Esophagus squamous epithelium (tissue), 4 donors: ENCODE results near the gene THAP5.

Source experiments
- POLR2A ChIP-seq, 4 donors: fragments of 450-650 bp; IDR thresholded peaks; one replicate each; pipeline ENCODE4 v1.6.1; 2017; ENCODE audit warnings: antibody characterized with exemption in 4 of 4, mild to moderate bottlenecking in 4 of 4, moderate library complexity in 3 of 4
- TF ChIP-seq, protein P1 (sequence below), 6 experiments: fragments of 450-650 bp in 4 of 6; fragments of 200-600 bp in 2 of 6; sonication (generic) in 2 of 6; IDR thresholded peaks; one replicate each; pipeline ENCODE4 v1.5.1; 2016 to 2019; ENCODE audit warnings: antibody characterized with exemption in 6 of 6, mild to moderate bottlenecking in 4 of 6, moderate library complexity in 4 of 6

DNA sequence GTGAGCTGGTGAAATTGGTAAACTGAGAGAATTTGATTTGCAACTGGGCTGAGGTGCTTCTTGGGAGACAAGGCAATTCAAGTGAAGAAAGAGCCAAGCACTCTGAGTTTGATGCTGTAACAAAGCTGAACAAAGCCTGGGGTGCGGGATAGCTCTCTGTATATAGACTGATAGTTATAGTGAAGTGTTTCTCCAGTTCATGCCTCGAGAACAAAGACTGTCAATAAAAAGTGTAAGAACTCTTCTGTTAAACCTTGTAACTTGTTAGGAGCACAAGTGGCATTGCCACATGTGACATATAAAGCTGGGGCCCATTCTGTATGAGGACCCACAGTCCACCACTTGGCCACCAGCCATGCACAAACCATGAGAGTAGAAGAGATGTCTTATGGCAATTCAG lies 32.3 kb downstream of the THAP5 start:
- TF ChIP-seq, protein P1, sequence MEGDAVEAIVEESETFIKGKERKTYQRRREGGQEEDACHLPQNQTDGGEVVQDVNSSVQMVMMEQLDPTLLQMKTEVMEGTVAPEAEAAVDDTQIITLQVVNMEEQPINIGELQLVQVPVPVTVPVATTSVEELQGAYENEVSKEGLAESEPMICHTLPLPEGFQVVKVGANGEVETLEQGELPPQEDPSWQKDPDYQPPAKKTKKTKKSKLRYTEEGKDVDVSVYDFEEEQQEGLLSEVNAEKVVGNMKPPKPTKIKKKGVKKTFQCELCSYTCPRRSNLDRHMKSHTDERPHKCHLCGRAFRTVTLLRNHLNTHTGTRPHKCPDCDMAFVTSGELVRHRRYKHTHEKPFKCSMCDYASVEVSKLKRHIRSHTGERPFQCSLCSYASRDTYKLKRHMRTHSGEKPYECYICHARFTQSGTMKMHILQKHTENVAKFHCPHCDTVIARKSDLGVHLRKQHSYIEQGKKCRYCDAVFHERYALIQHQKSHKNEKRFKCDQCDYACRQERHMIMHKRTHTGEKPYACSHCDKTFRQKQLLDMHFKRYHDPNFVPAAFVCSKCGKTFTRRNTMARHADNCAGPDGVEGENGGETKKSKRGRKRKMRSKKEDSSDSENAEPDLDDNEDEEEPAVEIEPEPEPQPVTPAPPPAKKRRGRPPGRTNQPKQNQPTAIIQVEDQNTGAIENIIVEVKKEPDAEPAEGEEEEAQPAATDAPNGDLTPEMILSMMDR (IDR thresholded peaks at IDR 0.05): no peak
- TF ChIP-seq POLR2A (IDR thresholded peaks at IDR 0.05): no peak
